ENCODE measurements around the gene MAS1L. TPM values are rescaled to one million over a fixed set of nuclear protein-coding genes. Genes with fewer than 3 reads are reported as not detected.

MAS1L gene
- total RNA-seq, 4 donors from 2014 or later = 0.37 to 0.48 TPM; not detected in 2

GRCh38 chr6:29524444-29525310, 36.9 kb upstream of the MAS1L start:
- Histone ChIP-seq H3K36me3 (no peaks in the 10 kb centered on the region), H3K4me1 (no peaks in the 10 kb centered on the region), H3K27me3 (no peaks in the 10 kb centered on the region), H3K9me3 (no peaks in the 10 kb centered on the region), H3K4me3 (no peak overlapping the region), H3K27ac (no peak overlapping the region)
- TF ChIP-seq CTCF (IDR thresholded peaks at IDR 0.05) (no peak), POLR2A (IDR thresholded peaks at IDR 0.05) (no peak)
- intact Hi-C loops (cut with DNase I; ENCODE audit: low total_unique reads) = no loop called here
- no peak for DNase-seq

- TF ChIP-seq CTCF (IDR thresholded peaks at IDR 0.05) (no peak), POLR2A (IDR thresholded peaks at IDR 0.05) (no peak)
- intact Hi-C loops (cut with DNase I; ENCODE audit: low total_unique reads) = no loop called here
- no peaks in the 10 kb centered on the region for H3K36me3 ChIP-seq
- no peak overlapping the region for H3K4me3 ChIP-seq
- H3K4me1 ChIP-seq = no peaks in the 10 kb centered on the region
- no peak for DNase-seq
- no peaks in the 10 kb centered on the region for H3K27me3 ChIP-seq
- no peak overlapping the region for H3K27ac ChIP-seq
- H3K9me3 ChIP-seq = no peaks in the 10 kb centered on the region
These were observed 36.3 kb upstream of the MAS1L start for GRCh38 chr6:29524044-29524443.

GRCh38 chr6:29522227-29522626, 34.5 kb upstream of the MAS1L start:
- H3K9me3 ChIP-seq = no peaks in the 10 kb centered on the region
- intact Hi-C loops (cut with DNase I; ENCODE audit: low total_unique reads) = no loop called here
- H3K4me1 ChIP-seq = no peaks in the 10 kb centered on the region

GRCh38 chr6:29521006-29521680, 33.4 kb upstream of the MAS1L start:
- Histone ChIP-seq H3K27me3 (no peaks in the 10 kb centered on the region), H3K36me3 (no peaks in the 10 kb centered on the region), H3K27ac (no peak overlapping the region), H3K4me3 (no peak overlapping the region), H3K4me1 (no peaks in the 10 kb centered on the region), H3K9me3 (no peaks in the 10 kb centered on the region)
- intact Hi-C loops (cut with DNase I; ENCODE audit: low total_unique reads) = no loop called here
- no peak for DNase-seq
- TF ChIP-seq CTCF (IDR thresholded peaks at IDR 0.05) = no peak
- TF ChIP-seq POLR2A (IDR thresholded peaks at IDR 0.05) = no peak

More at GRCh38 chr6:29522227-29522626, 34.5 kb upstream of the MAS1L start:
- no peak for TF ChIP-seq POLR2A (IDR thresholded peaks at IDR 0.05)
- no peak for TF ChIP-seq CTCF (IDR thresholded peaks at IDR 0.05)
- Histone ChIP-seq H3K36me3 (no peaks in the 10 kb centered on the region), H3K27me3 (no peaks in the 10 kb centered on the region), H3K4me3 (no peak overlapping the region), H3K27ac (no peak overlapping the region)
- DNase-seq = no peak

- no peaks in the 10 kb centered on the region for H3K27me3 ChIP-seq
- H3K4me1 ChIP-seq = no peaks in the 10 kb centered on the region
- H3K4me3 ChIP-seq = no peak overlapping the region
- no peak for TF ChIP-seq CTCF (IDR thresholded peaks at IDR 0.05)
- TF ChIP-seq POLR2A (IDR thresholded peaks at IDR 0.05) = no peak
- H3K9me3 ChIP-seq = no peaks in the 10 kb centered on the region
- intact Hi-C loops (cut with DNase I; ENCODE audit: low total_unique reads) = no loop called here
- H3K36me3 ChIP-seq = no peaks in the 10 kb centered on the region
- H3K27ac ChIP-seq = no peak overlapping the region
- DNase-seq = no peak
These were observed 32.5 kb upstream of the MAS1L start for GRCh38 chr6:29520232-29520631.
